Naive B cell (primary cell): Measurements from ENCODE around the gene SELENOM. TPM values are rescaled to one million over a fixed set of nuclear protein-coding genes. Genes with fewer than 3 reads are reported as not detected.
"Not testable (repeated sequence)": the region's sequence is repeated elsewhere in the genome, so short reads cannot be mapped to it uniquely, and the experiment has no call there.

Experiments
- ATAC-seq, 2 donors: fragments of 150-1000 bp; cut with Tn5 transposase; 2 replicates each; pipeline ENCODE4 v1.10.0; 2021; ENCODE audit warnings: low read depth in 2 of 2, mild to moderate bottlenecking in 2 of 2, moderate library complexity in 2 of 2
- DNase-seq: peaks from one replicate; pipeline ENCODE4 v3.0.0; 2022
- H3K27ac Mint-ChIP-seq, 6 donors: one replicate each; pipeline ENCODE4 v1.8.0; 2020 to 2022; ENCODE audit warnings: mild to moderate bottlenecking in 6 of 6, mixed read lengths in 6 of 6, moderate library complexity in 5 of 6, inconsistent platforms in 2 of 6
- H3K27me3 Mint-ChIP-seq, 3 donors: one replicate each; pipeline ENCODE4 v1.8.0; 2021 to 2022; ENCODE audit warnings: mixed read lengths in 3 of 3, mild to moderate bottlenecking in 1 of 3
- H3K36me3 Mint-ChIP-seq, 2 donors: one replicate each; pipeline ENCODE4 v1.8.0; 2020 to 2022; ENCODE audit warnings: mixed read lengths in 2 of 2, inconsistent platforms in 1 of 2, mild to moderate bottlenecking in 1 of 2
- H3K4me1 Mint-ChIP-seq, 3 donors: one replicate each; pipeline ENCODE4 v1.8.0; 2020 to 2022; ENCODE audit warnings: mixed read lengths in 3 of 3, inconsistent platforms in 1 of 3, mild to moderate bottlenecking in 1 of 3, moderate library complexity in 1 of 3
- H3K4me3 Mint-ChIP-seq, 8 donors: one replicate each; pipeline ENCODE4 v1.8.0; 2020 to 2022; ENCODE audit warnings: mild to moderate bottlenecking in 8 of 8, mixed read lengths in 8 of 8, moderate library complexity in 8 of 8, inconsistent platforms in 2 of 8
- H3K9me3 Mint-ChIP-seq, 7 donors: one replicate each; pipeline ENCODE4 v1.8.0; 2020 to 2022; ENCODE audit warnings: mixed read lengths in 7 of 7, mild to moderate bottlenecking in 5 of 7, inconsistent platforms in 2 of 7, moderate library complexity in 1 of 7
- polyA plus RNA-seq, 6 donors: library from polyadenylated mRNA; unstranded; fragments of 300-500 nt; fragmentation: Illumina TruSeq; gene quantifications; one replicate each; pipeline ENCODE4 v1.2.3, GENCODE V29; 2021; ENCODE audit warnings: low read depth in 6 of 6

The SELENOM gene
- polyA plus RNA-seq, 6 donors from 2014 or later = 31.1 to 54.8 (median 42.9) TPM

DNA sequence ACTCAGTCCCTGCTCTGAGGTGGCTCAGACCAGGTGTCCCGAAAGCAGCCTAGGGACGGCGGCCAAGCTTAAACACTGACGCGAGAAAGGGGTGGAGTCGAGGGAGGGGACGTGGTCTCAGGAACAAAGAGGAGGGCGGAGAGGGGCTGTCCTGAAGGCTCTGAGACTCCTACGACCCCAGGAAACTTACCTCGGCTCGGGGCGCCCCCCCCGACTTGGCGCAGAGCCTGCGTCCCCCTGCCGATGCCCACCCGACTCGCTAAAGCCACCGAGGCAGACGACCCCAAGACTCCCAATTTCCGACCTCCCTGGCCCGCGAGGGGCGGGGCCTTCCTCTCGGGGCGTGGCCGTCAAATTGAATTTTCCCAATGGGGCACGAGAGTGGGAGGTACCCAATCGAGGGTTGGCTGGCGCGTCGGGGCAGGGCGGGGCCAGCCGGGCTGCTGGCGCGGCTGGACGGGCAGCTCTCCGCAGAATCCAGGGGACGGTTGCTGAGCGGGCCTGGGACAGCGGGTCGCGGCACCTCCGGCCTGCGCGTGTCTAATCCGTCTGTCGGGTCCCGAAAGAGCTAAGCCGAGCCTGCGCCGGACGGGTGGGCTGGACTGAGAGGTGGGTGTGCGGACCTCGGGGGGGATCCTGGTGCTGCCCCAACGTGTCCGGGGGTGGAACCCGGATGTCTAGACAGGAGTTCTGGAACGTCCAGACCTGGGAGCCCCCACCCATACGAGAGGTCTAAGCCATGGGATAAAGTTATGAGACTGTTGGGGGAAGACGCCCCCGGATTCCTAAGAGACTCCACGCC is 26.3 kb downstream of the SELENOM start, which contains the start of gene SMTN:
TSS of gene SMTN (plus strand) at position 471 of the 802 bp plus-strand sequence. CDS start 1,941 bp downstream, outside the sequence.
- Mint-ChIP-seq H3K9me3 (no peaks in the 10 kb centered on the region), H3K27ac (peak within 1 kb of the TSS; percentile 33 to 76 (median 62)), H3K4me1 (peaks cover 28 to 40% (median 39%) of the 10 kb centered on the region in 3 donors), H3K4me3 (peak within 1 kb of the TSS; percentile 86 to 95 (median 90)), H3K36me3 (no peaks in the 10 kb centered on the region), H3K27me3 (no peaks in the 10 kb centered on the region)
- ATAC-seq (peak; percentile 66 to 68), DNase-seq (peak; percentile 89)

DNA sequence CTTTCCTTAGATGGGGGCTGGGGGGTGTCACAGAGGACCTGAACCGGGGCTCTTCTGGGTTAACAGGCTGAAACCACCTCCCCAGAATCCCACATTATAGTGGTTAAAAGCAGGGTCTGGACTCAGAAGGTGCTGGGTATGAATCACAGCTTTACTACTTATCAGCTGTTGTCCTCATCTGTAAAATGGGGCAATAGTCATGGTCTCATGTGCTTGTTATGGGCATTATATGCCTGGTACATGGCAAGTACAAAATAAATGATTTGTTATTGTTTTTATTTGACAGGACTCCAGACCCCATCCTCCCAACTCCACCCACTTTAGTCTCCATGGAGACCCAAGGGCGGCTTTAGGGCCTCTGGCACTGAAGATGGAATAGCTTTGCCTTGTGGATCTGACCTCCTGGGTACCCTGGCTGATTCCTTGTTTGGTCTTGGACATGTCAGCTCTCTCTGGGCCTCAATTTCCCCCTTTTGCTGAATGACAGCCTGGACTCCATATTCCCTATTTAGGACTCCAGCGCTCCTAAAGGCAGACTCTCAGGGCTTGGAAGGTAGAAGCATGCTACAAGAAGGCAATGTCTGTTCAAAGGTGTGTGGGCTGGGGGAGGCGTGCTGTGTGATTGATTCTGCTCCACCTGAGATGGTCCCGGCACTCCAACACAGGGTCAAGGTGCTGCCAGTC is 27.1 kb downstream of the SELENOM start:
- peak overlapping the region in 4 of 6 donors; percentile 33 to 76 (median 60) for H3K27ac Mint-ChIP-seq
- ATAC-seq = no peak

DNA sequence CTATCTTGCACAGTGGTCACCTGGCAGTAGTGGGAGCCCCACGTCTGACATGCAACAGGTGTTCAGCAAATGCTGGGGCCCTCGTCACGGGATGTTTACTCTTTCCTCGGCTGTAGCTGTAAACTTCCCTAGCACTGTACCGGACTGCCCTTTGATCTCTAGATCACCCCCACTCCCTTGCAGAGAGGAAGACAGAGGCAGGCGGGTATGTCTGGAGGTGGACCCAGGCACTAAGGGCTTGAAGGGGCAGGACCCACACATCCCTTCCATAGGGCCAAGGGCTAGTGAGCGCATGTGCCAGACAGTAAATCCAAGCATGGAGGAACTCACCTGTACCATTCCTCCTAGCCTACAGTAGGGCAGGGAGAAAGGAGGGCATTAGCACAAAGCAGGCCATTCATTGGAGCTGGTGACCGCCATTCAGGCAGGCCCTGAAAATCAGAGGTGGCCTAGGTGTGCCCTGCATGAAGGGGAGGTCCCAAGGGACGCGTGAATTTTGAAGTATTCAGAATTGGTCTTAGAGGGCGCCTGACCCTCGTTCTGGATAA is 28.2 kb downstream of the SELENOM start:
- H3K36me3 Mint-ChIP-seq = no peaks in the 10 kb centered on the region
- peak overlapping the region in 1 of 6 donors; percentile 0 for H3K27ac Mint-ChIP-seq
- H3K4me1 Mint-ChIP-seq = peaks cover 22 to 32% (median 29%) of the 10 kb centered on the region in 3 donors
- DNase-seq (no peak), ATAC-seq (no peak)
- no peaks in the 10 kb centered on the region for H3K9me3 Mint-ChIP-seq
- H3K27me3 Mint-ChIP-seq = peaks cover 0 to 5% (median 4%) of the 10 kb centered on the region in 3 donors
- peak overlapping the region in 2 of 8 donors; percentile 19 to 57 for H3K4me3 Mint-ChIP-seq

More for the DNA sequence above, 27.1 kb downstream of the SELENOM start:
- Mint-ChIP-seq H3K27me3 (no peaks in the 10 kb centered on the region), H3K36me3 (no peaks in the 10 kb centered on the region), H3K4me1 (peaks cover 27 to 37% (median 37%) of the 10 kb centered on the region in 3 donors), H3K4me3 (peak overlapping the region; percentile 86 to 95 (median 90)), H3K9me3 (no peaks in the 10 kb centered on the region)
- no peak for DNase-seq

DNA sequence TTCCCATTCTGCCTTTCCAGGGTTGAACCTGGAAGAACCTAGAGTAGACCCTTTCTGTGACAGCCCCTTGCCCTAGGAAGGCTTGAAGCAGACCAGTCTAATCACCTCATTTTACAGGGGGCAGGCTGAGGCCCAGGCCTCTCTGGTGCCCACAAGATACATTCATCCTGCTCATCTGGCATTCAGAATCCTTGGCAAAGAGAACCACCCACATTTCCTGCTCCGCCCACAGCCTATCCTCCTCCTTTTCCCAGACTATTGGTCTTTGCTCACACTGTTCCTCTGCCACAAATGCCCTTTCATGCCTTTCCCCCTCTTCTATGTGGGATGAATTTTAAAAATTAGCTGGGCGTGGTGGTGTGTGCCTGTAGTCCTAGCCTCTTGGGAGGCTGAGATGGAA is 29.0 kb downstream of the SELENOM start:
- not testable (repeated sequence) for DNase-seq, H3K27me3 Mint-ChIP-seq, ATAC-seq, H3K36me3 Mint-ChIP-seq, H3K27ac Mint-ChIP-seq, H3K9me3 Mint-ChIP-seq
- Mint-ChIP-seq H3K4me3 (peak overlapping the region in 1 of 8 donors; percentile 8), H3K4me1 (peaks cover 15 to 24% (median 22%) of the 10 kb centered on the region in 3 donors)

DNA sequence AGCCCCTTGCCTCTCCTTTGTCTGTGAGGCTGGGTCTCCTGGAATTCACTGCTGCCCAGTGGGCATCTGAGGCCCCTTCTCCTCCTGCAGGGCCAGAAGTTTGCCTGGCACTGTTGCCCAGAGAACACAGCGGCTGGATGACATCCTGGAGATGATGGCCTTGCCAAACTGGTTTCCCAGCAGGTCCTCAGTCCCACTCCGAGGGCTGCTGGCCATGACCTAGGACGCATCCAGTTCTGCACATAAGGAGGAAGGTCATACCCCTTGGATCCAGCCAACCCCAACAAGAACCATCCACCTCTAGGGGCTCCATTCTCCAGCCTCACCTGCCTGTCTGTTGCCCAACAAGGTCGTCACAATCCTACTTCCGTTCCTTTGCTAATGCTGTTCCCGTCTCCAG is 29.7 kb downstream of the SELENOM start:
- H3K36me3 Mint-ChIP-seq = no peaks in the 10 kb centered on the region
- no peak overlapping the region for H3K4me3 Mint-ChIP-seq
- H3K27me3 Mint-ChIP-seq = peaks cover 4 to 12% (median 7%) of the 10 kb centered on the region in 3 donors
- H3K9me3 Mint-ChIP-seq = peaks cover 0 to 2% (median 0%) of the 10 kb centered on the region in 7 donors
- DNase-seq = no peak
- H3K4me1 Mint-ChIP-seq = peaks cover 15 to 21% (median 19%) of the 10 kb centered on the region in 3 donors
- no peak overlapping the region for H3K27ac Mint-ChIP-seq
- ATAC-seq = no peak

DNA sequence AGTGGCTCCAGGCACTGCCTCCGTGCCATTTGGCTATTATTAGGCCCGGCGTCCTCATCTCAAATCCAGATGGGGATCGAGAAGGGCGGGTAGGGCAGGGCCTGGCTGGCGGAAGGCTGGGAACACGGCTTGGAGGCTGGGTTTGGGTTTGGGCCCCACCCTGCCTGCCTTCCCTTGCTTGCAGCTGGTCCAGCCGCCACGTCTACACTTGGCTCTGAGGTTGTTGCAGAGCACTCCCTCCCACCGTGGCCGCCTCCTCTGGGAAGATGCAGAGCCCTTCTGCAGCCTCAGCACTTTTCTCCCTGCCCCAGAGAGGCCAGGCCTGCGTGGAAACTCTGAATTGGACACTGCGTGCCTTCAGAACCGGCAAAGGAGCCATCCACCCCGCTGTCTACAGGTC is 31.4 kb downstream of the SELENOM start:
- peaks cover 0 to 2% (median 0%) of the 10 kb centered on the region in 7 donors for H3K9me3 Mint-ChIP-seq
- H3K36me3 Mint-ChIP-seq = no peaks in the 10 kb centered on the region
- peaks cover 4 to 15% (median 7%) of the 10 kb centered on the region in 3 donors for H3K27me3 Mint-ChIP-seq
- no peak overlapping the region for H3K27ac Mint-ChIP-seq
- H3K4me3 Mint-ChIP-seq = no peak overlapping the region
- DNase-seq (no peak), ATAC-seq (no peak)
- peaks cover 4 to 5% (median 4%) of the 10 kb centered on the region in 3 donors for H3K4me1 Mint-ChIP-seq

DNA sequence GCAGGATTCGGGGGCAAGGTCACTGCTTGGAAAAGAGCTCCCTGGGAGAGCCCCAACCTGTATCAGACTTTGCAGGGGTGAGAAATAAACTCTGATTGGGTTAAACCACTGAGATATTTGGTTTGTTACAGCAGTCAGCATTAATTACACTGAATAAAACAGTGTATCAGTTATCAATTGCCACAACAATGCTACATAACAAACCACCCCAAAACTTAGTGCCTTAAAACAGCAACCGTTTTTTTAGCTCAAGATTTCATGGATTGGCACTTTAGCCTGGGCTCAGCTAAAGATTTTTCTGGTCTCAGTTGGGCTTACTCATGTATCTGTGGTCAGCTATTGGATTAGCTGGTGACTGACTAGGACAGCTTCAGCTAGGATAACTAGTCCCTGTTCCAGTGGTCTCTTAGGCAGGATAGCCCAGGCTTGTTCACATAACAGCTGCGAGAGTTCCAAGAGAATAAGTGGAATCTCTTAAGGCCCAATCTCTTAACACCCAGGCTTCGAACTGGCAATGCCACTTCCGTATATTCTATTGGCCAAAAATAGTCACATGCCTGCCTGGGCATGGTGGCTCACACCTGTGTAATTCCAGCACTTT is 33.7 kb downstream of the SELENOM start:
- not testable (repeated sequence) for H3K9me3 Mint-ChIP-seq, DNase-seq, H3K4me1 Mint-ChIP-seq, H3K4me3 Mint-ChIP-seq, H3K27ac Mint-ChIP-seq, ATAC-seq, H3K36me3 Mint-ChIP-seq
- peaks cover 6 to 23% (median 7%) of the 10 kb centered on the region in 3 donors for H3K27me3 Mint-ChIP-seq

DNA sequence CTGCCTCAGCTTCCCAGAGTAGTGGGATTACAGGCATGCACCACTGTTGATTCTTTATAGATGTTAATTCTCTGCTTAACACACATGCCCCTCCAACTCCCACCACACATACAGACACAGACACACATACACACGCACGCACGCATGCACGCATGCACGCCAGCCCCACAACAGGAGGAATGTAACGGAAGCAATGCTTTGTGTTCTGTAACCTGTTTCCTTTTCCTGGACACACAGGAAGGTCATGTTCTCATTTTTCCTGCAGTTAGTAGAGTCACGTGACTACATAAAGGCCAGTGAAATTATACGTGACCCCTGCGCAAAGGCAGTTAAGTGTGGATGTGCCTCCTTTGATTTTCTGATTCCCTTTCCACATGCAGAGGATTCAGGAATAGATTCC is 34.2 kb downstream of the SELENOM start:
- H3K27me3 Mint-ChIP-seq = peaks cover 7 to 25% (median 10%) of the 10 kb centered on the region in 3 donors
- not testable (repeated sequence) for DNase-seq, H3K4me1 Mint-ChIP-seq, ATAC-seq, H3K4me3 Mint-ChIP-seq, H3K9me3 Mint-ChIP-seq, H3K36me3 Mint-ChIP-seq, H3K27ac Mint-ChIP-seq

DNA sequence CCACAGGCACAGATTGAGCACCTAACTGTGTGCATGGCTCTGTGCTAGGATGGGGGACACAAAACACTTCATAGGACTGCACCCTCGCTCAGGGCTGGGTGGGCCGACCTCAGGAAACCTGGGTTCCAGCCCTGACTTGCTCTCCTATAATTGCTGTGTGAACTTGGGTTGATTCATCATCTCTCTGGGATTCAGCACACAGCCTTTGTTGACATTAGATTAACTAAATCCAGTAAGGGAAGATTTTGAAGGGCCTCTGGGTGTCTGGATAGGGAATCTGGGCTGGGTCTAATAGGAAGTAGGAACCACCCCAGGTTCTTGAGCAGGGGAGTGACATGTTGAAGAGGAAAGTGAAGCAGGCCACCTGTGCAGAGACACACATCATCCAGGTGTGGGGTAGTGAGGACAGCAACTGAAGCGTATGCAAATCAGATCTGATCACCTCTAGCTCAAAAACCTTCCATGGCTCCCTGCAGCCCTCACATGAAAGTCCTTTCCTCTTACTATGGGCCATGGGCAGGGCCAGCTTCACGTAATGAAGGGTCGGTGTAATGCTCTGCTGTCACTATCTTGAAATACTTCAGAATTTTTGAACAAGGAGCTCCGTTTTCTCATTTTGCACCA is 37.6 kb downstream of the SELENOM start:
- H3K9me3 Mint-ChIP-seq, H3K4me1 Mint-ChIP-seq, ATAC-seq, H3K36me3 Mint-ChIP-seq, H3K4me3 Mint-ChIP-seq, DNase-seq: not testable (repeated sequence)
- peaks cover 7 to 25% (median 10%) of the 10 kb centered on the region in 3 donors for H3K27me3 Mint-ChIP-seq
- peak overlapping the region in 1 of 6 donors; percentile 33 for H3K27ac Mint-ChIP-seq

DNA sequence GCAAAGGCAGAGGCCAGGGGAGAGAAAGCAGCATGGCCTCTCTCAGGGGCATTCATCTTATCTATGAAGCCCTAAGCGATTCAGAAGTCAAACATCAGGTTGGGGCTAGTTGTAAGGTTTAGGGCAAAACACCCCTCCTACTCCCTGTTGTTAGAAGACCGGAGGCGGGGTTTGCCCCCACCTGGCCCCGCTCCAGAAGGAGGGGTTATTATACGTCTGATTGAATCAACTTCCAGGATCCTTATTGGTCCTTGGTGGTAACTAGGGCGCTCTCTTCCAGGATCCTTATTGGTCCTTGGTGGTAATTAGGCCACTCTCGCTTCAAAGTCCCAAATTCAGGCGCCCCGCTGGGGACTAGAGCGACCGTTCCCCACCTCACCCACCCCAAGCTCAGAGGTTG is 38.4 kb downstream of the SELENOM start:
- DNase-seq (no peak), ATAC-seq (no peak)
- peaks cover 0 to 2% of the 10 kb centered on the region in 2 donors for H3K36me3 Mint-ChIP-seq
- H3K9me3 Mint-ChIP-seq = peaks cover 0 to 3% (median under 1%) of the 10 kb centered on the region in 7 donors
- no peak overlapping the region for H3K27ac Mint-ChIP-seq
- peaks cover 6 to 20% (median 7%) of the 10 kb centered on the region in 3 donors for H3K27me3 Mint-ChIP-seq
- H3K4me3 Mint-ChIP-seq = peak overlapping the region in 1 of 8 donors; percentile 58
- H3K4me1 Mint-ChIP-seq = peaks cover 0 to 3% (median 2%) of the 10 kb centered on the region in 3 donors

DNA sequence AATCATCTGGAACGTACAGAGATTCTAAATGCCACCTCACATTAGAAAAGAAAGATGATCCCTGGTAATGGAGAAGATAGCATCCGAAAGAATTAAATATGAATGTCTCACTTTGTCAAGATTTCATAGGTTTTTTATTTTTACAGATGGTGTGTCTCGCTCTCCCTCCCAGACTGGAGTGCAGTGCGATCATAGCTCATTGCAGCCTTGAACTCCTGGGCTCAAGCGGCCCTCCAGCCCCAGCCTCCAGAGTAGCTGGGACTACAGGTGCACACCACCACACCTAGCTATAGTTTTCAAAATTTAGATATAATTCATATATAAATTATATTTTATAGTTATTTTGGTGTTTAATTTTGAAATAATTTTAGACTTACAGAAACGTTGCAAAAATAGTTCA is 43.0 kb downstream of the SELENOM start:
- H3K36me3 Mint-ChIP-seq = peaks cover 0 to 8% of the 10 kb centered on the region in 2 donors
- ATAC-seq (no peak), DNase-seq (no peak)
- H3K27me3 Mint-ChIP-seq = peaks cover 0 to 8% (median 6%) of the 10 kb centered on the region in 3 donors
- H3K9me3 Mint-ChIP-seq = peaks cover 0 to 9% (median 0%) of the 10 kb centered on the region in 7 donors
- H3K4me1 Mint-ChIP-seq = peaks cover 0 to 9% (median 7%) of the 10 kb centered on the region in 3 donors
- peak overlapping the region in 1 of 6 donors; percentile 72 for H3K27ac Mint-ChIP-seq
- no peak overlapping the region for H3K4me3 Mint-ChIP-seq

DNA sequence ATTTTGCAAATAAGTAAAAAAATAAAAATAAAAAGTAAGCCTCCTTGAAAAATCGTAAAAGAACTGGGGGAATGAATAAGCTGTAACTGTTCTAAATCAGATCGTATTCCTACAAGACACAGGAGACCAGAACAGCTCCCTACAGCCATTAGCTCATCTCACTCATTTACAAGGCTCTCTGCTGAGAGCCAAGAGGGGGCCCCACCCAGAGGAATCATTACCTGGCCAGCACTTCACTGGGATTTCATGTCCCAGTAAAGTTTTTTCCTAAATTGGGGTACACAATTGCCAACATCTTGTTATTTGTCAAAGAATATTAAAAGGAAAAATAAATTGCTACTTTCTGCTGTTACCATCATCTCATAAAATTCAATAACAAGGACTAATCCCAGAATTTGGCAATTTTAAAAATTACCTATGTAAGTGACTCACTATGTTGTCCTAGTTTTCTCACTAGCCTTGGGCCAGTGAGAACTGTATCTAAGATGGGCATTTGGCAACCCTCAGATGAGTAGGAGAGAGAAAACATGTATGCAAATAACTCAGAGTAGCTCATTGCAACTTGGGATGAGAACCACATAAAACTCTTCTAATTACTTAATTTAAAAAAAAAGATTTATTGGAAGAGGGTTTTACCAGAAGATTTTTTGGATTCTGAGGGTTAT is 44.7 kb downstream of the SELENOM start:
- Mint-ChIP-seq H3K4me1 (peaks cover 0 to 9% (median 7%) of the 10 kb centered on the region in 3 donors), H3K4me3 (no peak overlapping the region), H3K9me3 (peaks cover 0 to 9% (median 0%) of the 10 kb centered on the region in 7 donors), H3K27me3 (no peaks in the 10 kb centered on the region), H3K27ac (no peak overlapping the region), H3K36me3 (peaks cover 0 to 8% of the 10 kb centered on the region in 2 donors)
- ATAC-seq (no peak), DNase-seq (no peak)
